ENCODE measurements around the gene C1QTNF7. TPM values are rescaled to one million over a fixed set of nuclear protein-coding genes. Genes with fewer than 3 reads are reported as not detected.

The C1QTNF7 gene
- total RNA-seq, 1 experiment from 2014 or later = not detected

- Histone ChIP-seq H3K79me2 (ENCODE audit: insufficient read depth, low read length) (no peaks in the 10 kb centered on the region), H3K9me3 (ENCODE audit: control insufficient read depth in 1 of 2, insufficient read depth in 1 of 2, low read depth in 1 of 2, low read length in 2 of 2) (no peaks in the 10 kb centered on the region), H3K4me1 (ENCODE audit: control insufficient read depth in 1 of 2, insufficient read depth in 2 of 2, low read length in 2 of 2) (no peaks in the 10 kb centered on the region), H3K4me3 (replicated peaks in 1 of 2; ENCODE audit: low read depth in 1 of 2, low read length in 2 of 2) (no peak overlapping the region), H3K27ac (ENCODE audit: low read depth, low read length) (no peak overlapping the region), H3K9ac (ENCODE audit: low read length) (no peak overlapping the region), H3K4me2 (ENCODE audit: low read length) (no peak overlapping the region), H2AFZ (ENCODE audit: low read depth, low read length, poor library complexity, severe bottlenecking) (no peak overlapping the region), H4K20me1 (ENCODE audit: insufficient read depth) (no peaks in the 10 kb centered on the region; the same call in 1 of the 2 replicates), H3K36me3 (ENCODE audit: control insufficient read depth in 1 of 2, insufficient read depth in 2 of 2, low read length in 2 of 2) (no peaks in the 10 kb centered on the region), H3K27me3 (ENCODE audit: insufficient read depth, low read length) (peaks cover 12% of the 10 kb centered on the region; the same call in 1 of the 2 replicates), H3K9me2 (ENCODE audit: insufficient read depth) (no peaks in the 10 kb centered on the region)
- CTCF ChIA-PET = no interaction called here
- intact Hi-C loops (cut with micrococcal nuclease) = no loop called here
- RAD21 ChIA-PET (ENCODE audit: low non-redundant PET in 1 of 2, low total read pairs in 2 of 2, uncharacterized antibody in 2 of 2, unreplicated experiment in 2 of 2) = no interaction called here
- POLR2A ChIA-PET = no interaction called here
- ATAC-seq (no peak), DNase-seq (ENCODE audit: low read depth, low spot score) (no peak)
- no peak for TF ChIP-seq ZNF274 (IDR thresholded peaks at IDR 0.05; ENCODE audit: low read depth, low read length)
- no TSS peak for BruUV-seq (replicated peaks)
These were observed 42.3 kb upstream of the C1QTNF7 start for GRCh38 chr4:15385515-15385914.

- RAD21 ChIA-PET (ENCODE audit: low non-redundant PET in 1 of 2, low total read pairs in 2 of 2, uncharacterized antibody in 2 of 2, unreplicated experiment in 2 of 2) = no interaction called here
- no peaks in the 10 kb centered on the region for H3K9me2 ChIP-seq (ENCODE audit: insufficient read depth)
- DNase-seq (ENCODE audit: low read depth, low spot score) = no peak
- no peak overlapping the region for H2AFZ ChIP-seq (ENCODE audit: low read depth, low read length, poor library complexity, severe bottlenecking)
- intact Hi-C loops (cut with micrococcal nuclease) = no loop called here
- H3K4me3 ChIP-seq (replicated peaks in 1 of 2; ENCODE audit: low read depth in 1 of 2, low read length in 2 of 2) = no peak overlapping the region
- no peak overlapping the region for H3K4me2 ChIP-seq (ENCODE audit: low read length)
- H3K9ac ChIP-seq (ENCODE audit: low read length) = no peak overlapping the region
- peaks cover 12% of the 10 kb centered on the region; the same call in 1 of the 2 replicates for H3K27me3 ChIP-seq (ENCODE audit: insufficient read depth, low read length)
- H3K79me2 ChIP-seq (ENCODE audit: insufficient read depth, low read length) = no peaks in the 10 kb centered on the region
- TF ChIP-seq ZNF274 (IDR thresholded peaks at IDR 0.05; ENCODE audit: low read depth, low read length) = no peak
- TF ChIP-seq CEBPB (IDR thresholded peaks at IDR 0.05; ENCODE audit: low read depth) = no peak
- no peak for TF ChIP-seq SP1 (IDR thresholded peaks at IDR 0.05; ENCODE audit: low read depth)
- no peak for TF ChIP-seq FOSL1 (IDR thresholded peaks at IDR 0.05; ENCODE audit: low read depth)
- no peak for TF ChIP-seq CTCF (IDR thresholded peaks at IDR 0.05 in 2 of 3, conservative IDR thresholded peaks at IDR 0.05 in 1 of 3; ENCODE audit: borderline replicate concordance in 1 of 3, insufficient read depth in 1 of 3, low read depth in 2 of 3, low read length in 2 of 3)
- no peak for TF ChIP-seq JUND (IDR thresholded peaks at IDR 0.05)
- no peak for TF ChIP-seq SIN3A (IDR thresholded peaks at IDR 0.05; ENCODE audit: low read depth)
- TF ChIP-seq POLR2A (IDR thresholded peaks at IDR 0.05; ENCODE audit: borderline replicate concordance, extremely low read depth, insufficient read depth, insufficient read length) = no peak
- TF ChIP-seq TCF7L2 (IDR thresholded peaks at IDR 0.05; ENCODE audit: borderline replicate concordance, extremely low read depth, insufficient read depth, insufficient read length) = no peak
- no peak for TF ChIP-seq CBX3 (IDR thresholded peaks at IDR 0.05; ENCODE audit: low read depth)
- no peak for TF ChIP-seq SRF (IDR thresholded peaks at IDR 0.05; ENCODE audit: low read depth)
- TF ChIP-seq ZBTB33 (IDR thresholded peaks at IDR 0.05; ENCODE audit: extremely low read depth, insufficient replicate concordance, low read length) = no peak
- no peak for TF ChIP-seq REST (IDR thresholded peaks at IDR 0.05; ENCODE audit: low read depth)
- no peak for TF ChIP-seq EGR1 (IDR thresholded peaks at IDR 0.05; ENCODE audit: low read depth)
- no peak overlapping the region for H3K27ac ChIP-seq (ENCODE audit: low read depth, low read length)
- no TSS peak for BruUV-seq (replicated peaks)
- no peaks in the 10 kb centered on the region for H3K4me1 ChIP-seq (ENCODE audit: control insufficient read depth in 1 of 2, insufficient read depth in 2 of 2, low read length in 2 of 2)
- no peaks in the 10 kb centered on the region for H3K36me3 ChIP-seq (ENCODE audit: control insufficient read depth in 1 of 2, insufficient read depth in 2 of 2, low read length in 2 of 2)
- ATAC-seq = no peak
- H4K20me1 ChIP-seq (ENCODE audit: insufficient read depth) = no peaks in the 10 kb centered on the region; the same call in 1 of the 2 replicates
- no peaks in the 10 kb centered on the region for H3K9me3 ChIP-seq (ENCODE audit: control insufficient read depth in 1 of 2, insufficient read depth in 1 of 2, low read depth in 1 of 2, low read length in 2 of 2)
- POLR2A ChIA-PET = no interaction called here
- CTCF ChIA-PET = no interaction called here
These were observed 41.9 kb upstream of the C1QTNF7 start for GRCh38 chr4:15385928-15386327.
